Measurements from ENCODE around the gene DMD.

- TF ChIP-seq CTCF (IDR thresholded peaks at IDR 0.05) (no peak), POLR2A (IDR thresholded peaks at IDR 0.05) (no peak), EP300 (IDR thresholded peaks at IDR 0.05) (no peak)
Measured at GRCh38 chrX:31318866-31319265, 1892.5 kb downstream of the DMD start.
